Activated CD8-positive, alpha-beta memory T cell treated with anti-CD3 and anti-CD28 coated beads for 24 hours (primary cell): Measurements from ENCODE around the gene CMC2.

ENCODE experiments used
- DNase-seq: peaks from one replicate; pipeline ENCODE4 v3.0.0-alpha.2; 2020

The CMC2 gene

GRCh38 chr16:80971819-80972218 lies 34.9 kb downstream of the CMC2 start:
- no peak for DNase-seq

- no peak for DNase-seq
Measured at GRCh38 chr16:80969114-80969484, 37.6 kb downstream of the CMC2 start.

GRCh38 chr16:80968386-80969113 lies 38.1 kb downstream of the CMC2 start:
- no peak for DNase-seq

GRCh38 chr16:80966617-80967016 lies 40.1 kb downstream of the CMC2 start:
- DNase-seq = no peak

- DNase-seq = no peak
Measured at GRCh38 chr16:80964351-80964750, 42.3 kb downstream of the CMC2 start.

- DNase-seq = no peak
Measured at GRCh38 chr16:80962879-80963278, 43.8 kb downstream of the CMC2 start.

GRCh38 chr16:80958284-80958683 lies 48.4 kb downstream of the CMC2 start:
- DNase-seq = no peak

- no peak for DNase-seq
Measured at GRCh38 chr16:80954985-80955384, 51.7 kb downstream of the CMC2 start.

- no peak for DNase-seq
Measured at GRCh38 chr16:80948886-80949493, 57.7 kb downstream of the CMC2 start.

- DNase-seq = no peak
Measured at GRCh38 chr16:80947708-80948625, 58.7 kb downstream of the CMC2 start.

GRCh38 chr16:80947239-80947638 lies 59.4 kb downstream of the CMC2 start:
- no peak for DNase-seq

- DNase-seq = no peak
Measured at GRCh38 chr16:80946481-80946880, 60.2 kb downstream of the CMC2 start.

GRCh38 chr16:80940069-80940856 lies 66.4 kb downstream of the CMC2 start:
- DNase-seq = no peak

- DNase-seq = no peak
Measured at GRCh38 chr16:80938879-80939260, 67.8 kb downstream of the CMC2 start.

GRCh38 chr16:80938004-80938878 lies 68.4 kb downstream of the CMC2 start:
- DNase-seq = no peak

- no peak for DNase-seq
Measured at GRCh38 chr16:80936410-80936809, 70.3 kb downstream of the CMC2 start.

GRCh38 chr16:80935691-80936090 lies 71.0 kb downstream of the CMC2 start:
- DNase-seq = no peak

- no peak for DNase-seq
Measured at GRCh38 chr16:80932708-80933095, 74.0 kb downstream of the CMC2 start.

- DNase-seq = peak; percentile 62
Measured at GRCh38 chr16:80931801-80932707, 74.6 kb downstream of the CMC2 start.

- peak; percentile 68 for DNase-seq
Measured at GRCh38 chr16:80924372-80924978, 82.2 kb downstream of the CMC2 start.
